IPS-NIHi7 (cell line): ENCODE results near the gene SLMAP.
"Not testable (repeated sequence)": the region's sequence is repeated elsewhere in the genome, so short reads cannot be mapped to it uniquely, and the experiment has no call there.

Source experiments
- DNase-seq: peaks from one replicate; pipeline ENCODE4 v3.0.0; 2012; ENCODE audit warnings: mixed read lengths; ENCODE audit errors: extremely low spot score

Gene SLMAP

DNA sequence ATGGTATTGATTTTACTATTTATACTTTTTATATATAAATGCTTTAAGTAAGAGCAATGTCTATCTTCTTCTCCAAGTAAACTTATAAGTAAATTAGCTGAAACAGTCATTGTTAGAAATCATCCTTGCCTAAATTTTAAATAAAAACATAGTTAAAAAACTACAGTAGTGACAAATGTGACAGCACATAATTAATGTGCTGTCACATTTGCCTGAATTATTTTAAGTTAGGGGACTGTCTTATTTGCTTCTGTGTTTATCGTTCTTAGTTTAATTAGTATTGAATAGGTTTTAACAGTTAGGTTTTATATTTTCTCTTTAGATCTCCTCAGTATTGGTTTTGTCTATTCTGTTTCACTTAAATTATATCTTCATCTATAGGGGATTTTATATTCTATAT is 36.1 kb downstream of the SLMAP start:
- DNase-seq: no peak

DNA sequence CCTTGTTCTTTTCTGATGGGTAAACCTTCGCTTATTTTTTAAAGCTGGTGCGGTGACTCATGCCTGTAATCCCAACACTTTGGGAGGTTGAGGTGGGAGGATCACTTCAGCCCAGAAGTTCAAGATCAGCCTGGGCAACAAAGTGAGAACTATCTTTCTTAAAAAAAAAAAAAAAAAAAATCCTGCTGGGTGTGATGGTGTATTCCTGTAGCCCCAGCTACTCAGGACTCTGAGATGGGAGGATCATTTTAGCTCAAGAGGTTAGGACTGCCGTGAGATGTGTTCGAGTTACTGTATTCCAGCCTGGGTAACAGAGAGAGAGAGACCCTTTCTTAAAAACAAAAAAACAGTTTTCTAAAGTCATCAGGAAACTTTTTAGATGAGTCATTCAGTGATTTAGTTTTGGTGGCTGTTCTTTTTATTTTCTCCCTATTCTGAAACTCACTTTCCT is 37.7 kb downstream of the SLMAP start:
- DNase-seq: no peak

DNA sequence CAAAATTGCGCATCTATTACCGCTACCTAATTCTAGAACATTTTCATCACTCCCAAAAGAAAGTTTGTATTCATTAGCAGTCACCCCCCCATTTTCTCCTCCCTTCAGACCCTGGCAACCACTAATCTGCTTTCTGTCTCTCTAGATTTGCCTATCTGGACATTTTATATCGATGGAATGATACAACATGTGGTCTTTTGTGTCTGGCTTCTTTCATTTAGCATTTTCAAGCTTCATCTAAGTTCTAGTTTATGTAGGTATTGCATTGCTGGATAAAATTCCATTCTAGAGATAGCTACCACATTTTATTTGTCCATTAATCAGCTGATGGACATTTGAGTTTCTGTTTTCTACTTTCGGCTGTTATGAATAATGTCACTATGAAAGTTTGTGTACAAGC is 38.4 kb downstream of the SLMAP start:
- DNase-seq: no peak

DNA sequence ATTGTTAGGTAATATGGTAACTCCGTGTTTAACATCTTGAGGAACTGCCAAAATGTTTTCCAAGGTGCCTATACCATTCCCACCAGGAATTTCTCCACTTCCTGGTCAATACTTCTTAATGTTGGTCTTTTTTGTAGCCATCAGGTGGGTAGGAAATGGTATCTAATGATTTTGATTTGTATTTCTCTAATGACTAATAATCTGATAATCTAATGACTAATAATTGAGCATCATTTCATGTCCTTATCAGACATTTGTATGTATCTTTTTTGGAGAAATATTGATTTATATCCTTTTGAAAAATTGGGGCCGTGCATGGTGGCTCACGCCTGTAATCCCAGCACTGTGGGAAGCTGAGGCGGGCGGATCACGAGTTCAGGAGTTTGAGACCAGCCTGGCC is 38.8 kb downstream of the SLMAP start:
- DNase-seq: no peak

DNA sequence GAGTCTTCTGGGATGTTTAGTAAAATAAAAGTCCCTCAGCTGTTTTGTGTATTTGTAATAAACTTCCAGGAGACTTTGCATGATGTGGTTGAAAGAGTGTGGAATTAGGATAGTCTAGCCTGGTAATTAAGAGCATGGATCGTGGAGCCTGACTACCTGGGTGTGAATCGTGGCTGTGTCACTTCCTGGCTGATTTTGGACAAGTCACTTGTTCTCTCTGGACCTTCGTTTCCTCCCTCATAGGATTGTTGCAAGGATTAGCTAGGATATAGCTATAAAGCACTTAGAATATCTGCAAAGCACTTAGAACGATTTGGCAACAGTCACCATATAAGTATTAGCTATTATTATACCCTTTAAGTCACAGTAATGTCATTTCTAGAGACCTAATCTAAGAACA is 40.2 kb downstream of the SLMAP start:
- DNase-seq: no peak

DNA sequence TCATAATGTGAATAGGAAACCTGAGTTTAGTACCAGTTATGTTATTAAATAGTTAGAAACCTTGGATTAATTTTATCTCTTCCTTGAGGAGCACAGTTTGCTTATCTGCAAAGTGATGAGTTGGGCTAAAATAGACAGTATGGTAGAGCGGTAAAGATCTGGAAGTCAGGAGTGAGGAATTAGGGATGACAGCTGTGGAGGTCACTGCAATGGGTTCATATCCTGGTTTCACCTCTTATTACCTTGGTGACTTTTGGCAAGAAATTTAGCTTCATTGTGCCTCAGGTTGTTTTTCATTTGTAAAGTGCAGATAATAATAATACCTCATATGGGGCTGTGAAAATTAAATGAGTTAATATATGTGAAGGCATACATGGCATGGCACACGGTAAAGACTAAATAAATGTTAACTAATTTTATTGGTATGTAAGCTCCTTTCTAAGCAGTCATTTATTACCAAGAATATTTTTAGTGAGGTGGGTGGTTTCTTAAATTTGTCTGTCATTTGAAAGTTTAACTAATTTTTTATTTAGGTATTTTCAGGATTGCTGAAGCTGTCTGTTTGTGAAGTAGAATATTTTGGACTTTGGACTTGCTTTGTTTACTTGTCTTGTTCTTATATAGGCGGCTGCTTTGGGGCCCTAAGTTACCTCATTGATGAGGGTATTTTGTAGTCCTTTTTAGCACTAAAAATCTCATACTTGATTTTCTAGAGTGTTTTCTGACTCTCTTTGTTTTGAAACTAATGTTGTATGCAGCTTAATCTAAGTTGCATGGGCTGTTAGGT is 41.8 kb downstream of the SLMAP start:
- no peak for DNase-seq

DNA sequence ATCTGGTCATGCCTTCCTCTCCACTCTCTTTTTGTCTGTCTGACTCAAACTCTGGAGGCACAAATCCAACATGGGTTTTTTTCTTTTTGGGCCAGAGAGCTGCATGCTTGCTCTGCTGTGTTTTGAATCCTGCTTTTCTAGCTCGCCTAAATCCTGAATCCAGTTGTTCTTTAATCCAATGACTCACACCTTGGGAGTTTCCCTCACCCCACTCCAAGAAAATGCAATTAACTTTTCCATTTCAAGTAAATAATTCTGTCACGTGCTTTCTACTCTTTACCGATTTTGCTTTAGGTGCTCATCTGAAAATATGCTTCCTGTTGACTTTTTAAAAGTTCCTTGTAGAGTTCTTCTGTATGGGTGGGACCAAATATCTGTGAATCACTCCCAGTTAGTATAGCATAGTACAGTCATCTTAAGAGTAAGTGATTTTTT is 47.6 kb downstream of the SLMAP start:
- DNase-seq: peak; percentile 35

DNA sequence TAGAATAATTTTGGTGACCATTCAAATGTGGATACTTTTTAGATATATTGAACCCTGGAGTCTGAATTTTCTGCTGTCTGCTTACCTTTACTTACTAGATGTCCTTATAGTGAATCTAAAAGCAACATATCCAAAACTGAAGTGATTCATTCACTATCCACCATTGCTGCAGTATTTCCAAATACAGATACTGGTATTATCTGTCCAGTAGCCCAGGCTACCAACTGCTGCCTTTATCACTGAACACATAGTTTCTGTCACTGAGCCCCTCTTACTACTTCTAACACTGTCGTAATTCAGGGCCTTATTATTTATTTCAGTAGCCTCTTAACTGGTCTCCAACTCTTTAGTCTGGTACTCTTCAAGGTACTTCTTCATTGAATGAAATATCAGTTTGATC is 49.2 kb downstream of the SLMAP start:
- no peak for DNase-seq

DNA sequence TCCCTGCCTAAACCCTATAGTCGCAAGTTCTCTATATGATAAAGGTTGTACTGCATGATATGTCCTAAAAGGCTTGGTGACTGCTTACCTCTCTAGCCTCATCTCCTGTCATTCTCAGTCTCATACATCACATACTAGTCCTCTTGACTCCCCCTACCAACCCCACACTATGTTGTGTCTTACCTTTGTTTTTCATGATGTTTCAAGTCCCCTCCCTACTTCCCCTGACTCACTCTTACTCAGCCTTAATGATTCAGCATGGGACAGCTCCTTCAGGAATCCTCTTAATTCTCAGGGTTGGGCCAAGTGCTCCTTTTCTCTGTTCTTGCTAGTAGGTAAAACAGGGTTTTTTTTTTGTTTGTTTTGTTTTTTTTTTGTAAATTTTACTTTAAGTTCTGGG is 49.6 kb downstream of the SLMAP start:
- DNase-seq: peak; percentile 69

DNA sequence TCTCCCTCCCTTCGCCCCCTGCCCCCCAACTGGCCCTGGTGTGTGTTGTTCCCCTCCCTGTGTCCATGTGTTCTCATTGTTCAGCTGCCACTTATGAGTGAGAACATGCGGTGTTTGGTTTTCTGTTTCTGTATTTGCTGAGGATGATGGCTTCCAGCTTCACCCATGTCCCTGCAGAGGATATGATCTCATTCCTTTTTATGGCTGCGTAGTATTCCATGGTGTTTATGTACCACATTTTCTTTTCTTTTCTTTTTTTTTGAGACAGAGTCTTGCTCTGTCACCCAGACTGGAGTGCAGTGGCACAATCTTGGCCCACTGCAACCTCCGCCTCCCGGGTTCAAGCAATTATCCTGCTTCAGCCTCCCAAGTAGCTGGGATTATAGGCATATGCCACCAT is 50.1 kb downstream of the SLMAP start:
- not testable (repeated sequence) for DNase-seq

DNA sequence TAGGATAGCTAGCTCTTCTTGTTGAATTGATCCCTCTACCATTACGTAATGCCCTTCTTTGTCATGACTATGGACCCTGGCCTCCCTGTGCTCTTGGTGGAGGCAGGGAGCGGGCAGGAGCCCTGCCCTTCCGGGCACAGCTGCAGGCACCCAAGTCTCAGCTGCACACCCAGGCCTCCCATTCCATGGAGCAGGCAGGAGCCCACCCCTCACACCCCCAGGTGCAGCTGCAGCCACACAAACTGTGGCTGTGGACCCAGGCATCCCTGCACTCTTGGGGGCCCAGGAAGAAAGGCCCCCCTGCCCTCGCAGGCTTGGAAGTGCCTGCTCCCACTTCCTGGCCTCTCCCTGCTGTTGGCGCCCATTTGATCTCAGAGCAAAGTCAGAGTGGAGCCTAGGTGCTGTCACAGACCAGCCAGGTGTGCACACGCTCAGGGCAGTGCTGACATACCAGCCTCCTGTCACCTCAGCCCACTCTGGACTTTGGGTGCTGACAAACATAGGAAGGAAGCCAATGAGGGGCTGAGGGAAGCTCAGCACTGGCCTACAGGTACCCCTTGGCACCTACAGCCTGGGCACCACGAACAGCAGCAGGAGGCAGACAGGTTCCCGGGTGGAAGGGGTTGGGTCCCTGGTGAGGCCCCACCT is 53.0 kb downstream of the SLMAP start:
- no peak for DNase-seq

DNA sequence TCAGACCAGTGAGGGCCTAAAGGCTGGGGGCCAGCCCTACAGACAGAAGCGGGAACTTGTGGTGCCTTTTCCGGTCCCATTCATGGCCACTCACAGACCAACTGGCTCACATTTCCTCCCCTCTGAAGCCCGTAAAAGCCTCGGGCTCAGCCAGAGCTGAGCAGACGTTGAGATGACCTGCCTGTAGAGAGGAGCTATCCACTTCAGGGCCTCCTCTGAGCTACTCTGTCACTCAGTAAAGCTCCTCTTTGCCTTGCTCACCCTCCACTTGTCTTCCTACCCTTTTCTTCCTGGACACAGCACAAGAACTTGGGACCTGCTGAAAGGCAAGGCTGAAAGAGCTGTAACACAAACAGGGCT is 53.5 kb downstream of the SLMAP start:
- DNase-seq: no peak

DNA sequence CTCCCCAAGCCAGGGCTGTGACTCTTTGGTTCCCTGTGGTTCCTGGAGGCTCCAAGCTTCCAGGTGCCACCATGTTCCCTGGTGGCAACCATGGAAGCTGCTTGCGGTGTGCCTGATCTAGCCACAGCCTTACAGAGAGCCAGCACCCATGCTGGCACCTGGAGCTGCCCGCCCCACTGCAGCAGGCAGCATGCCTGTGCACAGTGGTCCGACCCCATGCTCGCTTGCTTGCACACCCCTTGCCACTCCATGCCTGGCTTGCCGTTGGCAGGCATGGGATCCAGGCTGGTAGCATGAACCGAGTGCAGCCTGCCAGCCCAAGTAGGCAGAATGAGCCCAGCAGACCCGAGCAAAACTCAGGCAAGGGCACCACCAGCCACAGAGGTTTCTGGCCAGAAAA is 53.9 kb downstream of the SLMAP start:
- DNase-seq: no peak

DNA sequence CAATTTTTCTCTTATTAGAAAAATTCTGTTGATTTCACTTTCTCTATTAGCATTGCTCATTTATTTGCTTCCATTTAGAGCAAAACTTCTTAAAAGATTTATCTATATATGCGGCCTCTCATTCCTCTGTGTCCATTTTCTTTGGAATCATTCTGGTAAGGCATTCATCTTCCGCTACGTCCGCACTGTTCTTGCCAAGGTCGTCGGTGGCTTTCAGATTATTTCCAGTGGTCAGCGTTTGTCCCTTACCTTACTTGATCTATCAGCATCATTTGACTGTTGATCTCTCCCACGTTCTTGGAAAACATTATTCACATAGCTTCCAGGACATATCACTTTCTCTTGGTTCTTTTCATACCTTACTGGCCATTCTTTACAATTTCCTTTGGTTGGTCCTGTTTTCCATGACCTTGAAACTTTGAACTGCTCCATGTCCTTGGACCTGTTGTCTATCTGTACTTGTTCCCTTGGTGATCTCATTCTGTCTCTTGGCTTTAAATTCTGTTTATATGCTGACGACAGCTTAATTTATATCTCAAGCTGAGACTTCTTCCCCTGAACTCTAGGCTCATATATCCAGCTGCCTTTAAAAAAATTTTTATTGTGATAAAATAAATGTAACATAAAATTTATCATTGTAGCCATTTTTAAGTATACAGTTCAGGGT is 54.5 kb downstream of the SLMAP start:
- no peak for DNase-seq

DNA sequence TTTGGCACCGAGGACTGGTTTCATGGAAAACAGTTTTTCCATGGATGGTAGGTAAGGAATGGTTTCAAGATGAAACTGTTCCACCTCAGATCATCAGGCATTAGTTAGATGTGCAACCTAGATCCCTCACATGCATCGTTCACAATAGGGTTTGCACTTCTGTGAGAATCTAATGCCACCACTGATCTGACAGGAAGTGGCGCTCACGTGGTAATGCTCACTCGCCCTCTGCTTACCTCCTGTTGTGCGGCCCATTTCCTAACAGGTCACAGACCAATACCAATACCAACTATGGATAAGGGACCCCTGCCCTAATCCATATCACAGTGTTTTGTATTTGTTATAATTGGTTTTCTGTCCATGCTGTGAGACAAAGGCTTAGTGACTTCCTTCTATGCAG is 58.9 kb downstream of the SLMAP start:
- no peak for DNase-seq

DNA sequence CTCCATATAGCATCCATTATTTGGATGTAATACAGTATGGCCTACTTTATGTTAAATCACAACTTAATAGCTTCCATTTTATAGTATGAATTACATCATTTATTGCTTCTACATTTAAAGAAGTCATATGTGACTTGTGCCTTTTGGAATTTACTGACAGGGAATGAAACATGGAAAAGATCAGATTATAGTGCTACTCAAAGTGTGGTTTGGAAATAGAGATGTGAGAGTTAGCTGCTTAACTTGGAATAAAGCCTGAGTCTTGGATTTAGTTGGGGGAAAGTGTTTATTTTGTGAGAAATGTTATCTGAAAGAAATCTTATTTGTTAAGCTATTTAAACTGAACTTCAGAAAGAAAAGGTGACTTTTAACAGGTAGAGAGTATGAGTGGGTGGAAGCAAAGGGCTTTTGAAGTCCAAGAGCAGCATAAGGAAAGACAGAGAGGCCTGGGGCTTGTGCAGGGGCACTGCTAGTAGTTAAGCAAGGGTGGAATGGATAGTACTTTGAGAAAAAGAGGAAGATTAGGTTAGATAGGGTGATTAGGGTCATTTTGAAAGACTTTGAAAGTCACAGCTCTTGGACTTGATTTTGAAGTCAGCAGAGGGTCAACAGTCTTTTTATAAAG is 60.5 kb downstream of the SLMAP start:
- no peak for DNase-seq

DNA sequence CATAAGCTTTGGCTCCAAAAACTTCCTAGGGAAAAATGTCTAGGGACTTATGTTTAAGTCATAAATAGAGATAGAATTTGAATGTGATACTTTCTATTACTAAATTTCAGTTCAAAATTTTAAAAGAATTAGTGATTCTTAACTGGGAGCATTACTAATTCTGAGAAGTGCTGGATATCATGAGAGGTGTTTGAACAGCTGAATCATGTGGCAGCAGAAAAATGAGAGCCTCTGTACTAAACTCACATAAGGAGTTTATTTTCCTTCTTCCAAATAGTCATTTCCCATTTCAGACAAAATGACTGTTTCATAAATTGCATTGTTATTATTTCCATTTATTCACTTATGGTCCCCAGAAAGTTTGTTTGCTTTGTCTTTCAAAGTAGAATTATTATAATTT is 62.7 kb downstream of the SLMAP start:
- DNase-seq: no peak

DNA sequence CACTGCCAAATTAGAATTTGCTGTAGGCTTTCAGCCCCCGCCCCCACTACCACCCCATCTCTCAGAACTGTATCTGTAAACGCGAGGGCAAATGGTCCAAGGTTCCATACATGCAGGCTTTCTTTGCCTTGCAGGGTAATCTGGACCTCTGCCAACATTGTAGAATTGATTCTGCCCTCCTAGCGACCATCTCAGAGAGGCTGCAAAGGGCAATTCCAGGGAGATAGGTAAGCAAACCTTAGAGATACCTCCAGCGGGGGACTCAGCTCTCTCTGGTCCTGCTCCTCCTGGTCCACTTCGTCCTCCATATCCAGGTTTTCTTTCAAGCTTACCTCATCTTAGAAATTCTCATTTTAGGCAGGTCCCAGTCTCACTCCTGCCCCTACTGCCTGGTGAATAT is 64.4 kb downstream of the SLMAP start:
- DNase-seq: no peak

DNA sequence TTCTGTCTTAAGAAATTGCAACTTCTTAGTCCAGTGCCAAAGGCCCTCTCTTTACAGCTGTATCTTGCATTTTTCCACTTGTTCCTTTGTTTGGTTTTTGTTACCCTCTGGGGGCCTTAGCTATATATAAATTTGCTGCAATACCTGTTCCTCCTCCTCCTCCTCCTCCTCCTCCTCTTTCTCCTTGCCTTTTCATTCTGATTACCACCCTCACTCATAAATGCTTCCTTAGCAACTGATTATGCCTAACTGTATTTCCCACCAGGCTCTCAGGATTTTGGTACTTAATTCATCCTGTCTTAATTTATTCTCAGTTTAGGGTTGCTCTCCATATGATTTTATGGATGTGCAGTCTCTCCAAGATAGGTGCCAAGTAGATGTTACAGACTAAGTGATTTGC is 65.7 kb downstream of the SLMAP start:
- DNase-seq: no peak

DNA sequence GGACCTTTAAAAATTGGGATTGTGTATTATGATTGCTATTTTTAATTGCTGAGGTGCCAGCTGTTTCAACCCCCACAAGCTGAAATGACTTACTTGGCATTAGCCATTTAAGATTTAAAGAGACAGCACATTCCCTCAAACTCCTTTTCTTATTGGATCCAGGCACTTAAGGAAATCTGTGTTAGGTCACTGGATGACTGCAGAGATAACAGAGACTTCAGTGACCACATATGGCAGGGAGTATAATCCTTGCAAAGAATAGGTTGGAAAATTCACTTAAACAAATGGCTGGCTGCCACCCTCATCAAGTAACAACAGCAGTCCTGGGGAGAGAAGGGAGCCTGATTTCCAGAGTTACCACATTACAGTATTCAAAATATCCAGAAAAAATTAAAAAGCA is 66.6 kb downstream of the SLMAP start:
- DNase-seq: no peak

DNA sequence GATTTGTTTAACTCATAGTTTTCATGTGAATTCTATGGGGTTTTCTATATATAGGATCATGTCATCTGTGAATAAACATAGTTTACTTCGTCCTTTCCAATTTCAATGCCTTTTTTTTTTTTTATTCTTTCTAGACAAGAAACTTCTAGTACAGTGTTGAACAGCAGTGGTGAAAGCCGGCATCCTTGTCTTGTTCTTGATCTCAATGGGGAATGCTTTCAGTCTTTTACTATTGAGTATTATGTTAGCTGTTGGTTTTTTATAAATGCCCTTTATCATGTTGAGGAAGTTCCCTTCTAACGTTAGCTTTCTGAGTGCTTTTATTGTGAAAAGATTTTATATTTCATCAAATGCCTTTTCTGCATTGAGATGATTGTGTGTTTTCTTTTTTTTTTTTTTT is 69.0 kb downstream of the SLMAP start:
- no peak for DNase-seq

DNA sequence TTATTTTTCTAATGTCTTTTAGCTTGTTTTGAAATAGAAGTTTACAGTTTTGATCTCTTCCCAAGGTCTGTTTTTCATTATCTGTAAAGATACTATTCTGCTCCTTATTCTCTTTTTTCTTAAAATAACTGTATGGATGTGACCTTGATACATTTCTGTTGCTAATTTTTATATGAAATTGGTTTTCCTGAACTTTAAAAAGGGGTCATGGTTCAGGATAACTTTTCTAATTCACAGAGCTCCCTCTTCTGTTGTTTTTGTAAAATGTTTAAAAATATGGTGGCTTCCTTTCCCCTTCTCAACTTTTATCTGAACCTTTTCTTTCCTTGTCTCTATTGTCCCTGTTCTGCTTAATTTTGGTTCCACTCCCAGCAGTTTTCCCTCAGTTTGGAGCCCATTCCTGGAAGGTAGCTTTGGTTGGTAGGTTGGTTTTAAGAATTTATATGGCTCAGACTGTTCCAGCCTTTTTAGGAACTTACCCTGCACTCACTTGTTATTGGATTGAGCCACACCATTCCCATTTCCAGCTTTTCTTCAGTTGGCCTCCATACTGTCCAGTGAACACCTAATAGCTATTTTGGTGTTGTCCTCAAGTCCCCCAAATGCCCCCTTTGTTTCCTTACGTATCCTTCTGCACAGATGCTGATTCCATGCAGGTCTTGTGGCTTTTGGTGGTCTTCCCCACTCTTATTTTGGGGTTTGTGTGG is 70.3 kb downstream of the SLMAP start:
- no peak for DNase-seq
